Ascending aorta (tissue), 2 donors: Measurements from ENCODE around the gene MICOS13. TPM values are rescaled to one million over a fixed set of nuclear protein-coding genes. Genes with fewer than 3 reads are reported as not detected.

Source experiments
- DNase-seq, 2 donors: peaks; one replicate each; pipeline ENCODE4 v3.0.0-alpha.2; 2019; ENCODE audit warnings: low spot score in 2 of 2
- H3K27ac ChIP-seq, 2 donors: fragments of 200-600 bp; sonication (generic); one replicate each; pipeline ENCODE4 v1.5.1; 2016 to 2017; ENCODE audit warnings: mild to moderate bottlenecking in 1 of 2
- H3K27me3 ChIP-seq: fragments of 200-600 bp; sonication (generic); one replicate; pipeline ENCODE4 v1.5.1; 2017
- H3K36me3 ChIP-seq, 2 donors: fragments of 200-600 bp; sonication (generic); one replicate each; pipeline ENCODE4 v1.5.1; 2016
- H3K4me1 ChIP-seq, 2 donors: fragments of 200-600 bp; sonication (generic); one replicate each; pipeline ENCODE4 v1.5.1; 2016 to 2017; ENCODE audit warnings: mild to moderate bottlenecking in 1 of 2
- H3K4me3 ChIP-seq, 2 donors: fragments of 200-600 bp; sonication (generic); one replicate each; pipeline ENCODE4 v1.5.1; 2016 to 2017; ENCODE audit warnings: mild to moderate bottlenecking in 1 of 2
- H3K9me3 ChIP-seq, 2 donors: fragments of 200-600 bp; sonication (generic); one replicate each; pipeline ENCODE4 v1.5.1; 2016
- CTCF ChIP-seq, 3 experiments: fragments of 200-600 bp in 2 of 3; fragments of 450-650 bp in 1 of 3; sonication (generic) in 2 of 3; IDR thresholded peaks; one replicate each; pipeline ENCODE4 v1.5.1; 2016 to 2019; ENCODE audit warnings: antibody characterized with exemption in 3 of 3, mild to moderate bottlenecking in 1 of 3, moderate library complexity in 1 of 3
- intact Hi-C: fragments of 100-400 bp; cut with DNase I; formaldehyde crosslinking; loops from one replicate; pipeline ENCODE4 v1.15.1; 2023
- total RNA-seq: library from RNA; depleted of rRNA; stranded (reverse); fragments of >200 nt; gene quantifications from one replicate; pipeline ENCODE4 v1.1.0, GENCODE V29; 2016

Gene MICOS13
- total RNA-seq, 1 donor from 2014 or later = 75.6 TPM

- no peak for TF ChIP-seq CTCF (IDR thresholded peaks at IDR 0.05)
- intact Hi-C loops = no loop called here
Measured at GRCh38 chr19:5676772-5677105, 3.6 kb downstream of the MICOS13 start.

GRCh38 chr19:5676105-5676771 lies 4.1 kb downstream of the MICOS13 start:
- no peak overlapping the region for H3K4me3 ChIP-seq
- no peaks in the 10 kb centered on the region for H3K9me3 ChIP-seq
- H3K36me3 ChIP-seq = peaks cover 0 to 12% of the 10 kb centered on the region in 2 donors
- peaks cover 6 to 9% of the 10 kb centered on the region in 2 donors for H3K4me1 ChIP-seq
- intact Hi-C loops = no loop called here
- H3K27me3 ChIP-seq = no peaks in the 10 kb centered on the region
- DNase-seq = no peak
- no peak for TF ChIP-seq CTCF (IDR thresholded peaks at IDR 0.05)
- no peak overlapping the region for H3K27ac ChIP-seq

More at GRCh38 chr19:5676772-5677105, 3.6 kb downstream of the MICOS13 start:
- Histone ChIP-seq H3K27me3 (no peaks in the 10 kb centered on the region), H3K4me3 (no peak overlapping the region), H3K4me1 (peaks cover 6 to 9% of the 10 kb centered on the region in 2 donors), H3K9me3 (no peaks in the 10 kb centered on the region), H3K36me3 (peaks cover 0 to 9% of the 10 kb centered on the region in 2 donors), H3K27ac (no peak overlapping the region)
- no peak for DNase-seq

GRCh38 chr19:5674714-5675113 lies 5.6 kb downstream of the MICOS13 start:
- intact Hi-C loops = no loop called here
- H3K4me1 ChIP-seq = peaks cover 3 to 7% of the 10 kb centered on the region in 2 donors
- no peaks in the 10 kb centered on the region for H3K27me3 ChIP-seq
- no peak overlapping the region for H3K27ac ChIP-seq
- H3K4me3 ChIP-seq = no peak overlapping the region
- no peak for TF ChIP-seq CTCF (IDR thresholded peaks at IDR 0.05)
- no peak for DNase-seq
- H3K36me3 ChIP-seq = peaks cover 0 to 14% of the 10 kb centered on the region in 2 donors
- H3K9me3 ChIP-seq = no peaks in the 10 kb centered on the region

GRCh38 chr19:5673752-5674151 lies 6.6 kb downstream of the MICOS13 start:
- no peaks in the 10 kb centered on the region for H3K4me1 ChIP-seq
- peaks cover 8 to 23% of the 10 kb centered on the region in 2 donors for H3K36me3 ChIP-seq
- DNase-seq = no peak
- H3K9me3 ChIP-seq = no peaks in the 10 kb centered on the region
- no peak overlapping the region for H3K4me3 ChIP-seq
- no peaks in the 10 kb centered on the region for H3K27me3 ChIP-seq
- H3K27ac ChIP-seq = no peak overlapping the region
- no peak for TF ChIP-seq CTCF (IDR thresholded peaks at IDR 0.05)
- intact Hi-C loops = no loop called here

GRCh38 chr19:5672708-5673459 lies 7.4 kb downstream of the MICOS13 start:
- H3K27ac ChIP-seq = no peak overlapping the region
- H3K27me3 ChIP-seq = no peaks in the 10 kb centered on the region
- H3K36me3 ChIP-seq = peaks cover 16 to 24% of the 10 kb centered on the region in 2 donors
- intact Hi-C loops = no loop called here
- DNase-seq = no peak
- H3K4me3 ChIP-seq = no peak overlapping the region
- no peaks in the 10 kb centered on the region for H3K9me3 ChIP-seq
- H3K4me1 ChIP-seq = no peaks in the 10 kb centered on the region
- no peak for TF ChIP-seq CTCF (IDR thresholded peaks at IDR 0.05)
